Fibroblast of mammary gland (primary cell): Measurements from ENCODE around the gene BACE1.

Experiments used
- DNase-seq: peaks from one replicate; pipeline ENCODE4 v3.0.0-alpha.2; 2010; ENCODE audit warnings: low read depth
- H3K4me3 ChIP-seq: 2 replicates; pipeline ENCODE4 v1.5.1; 2011; ENCODE audit warnings: low read depth, mild to moderate bottlenecking, low read length, moderate library complexity; ENCODE audit not compliant: control insufficient read depth
- TF ChIP-seq, protein P1 (sequence below): conservative IDR thresholded peaks from 2 replicates; pipeline ENCODE4 v1.5.1; 2011; ENCODE audit warnings: low read depth, low read length, inconsistent platforms; ENCODE audit not compliant: control insufficient read depth, insufficient read depth

The BACE1 gene

GRCh38 chr11:117316197-117316961, at the start of gene BACE1:
TSS of gene BACE1 (minus strand) at chr11:117316256. CDS start at chr11:117315795, 461 bp downstream.
- peak; percentile 82 for DNase-seq
- TF ChIP-seq, protein P1, sequence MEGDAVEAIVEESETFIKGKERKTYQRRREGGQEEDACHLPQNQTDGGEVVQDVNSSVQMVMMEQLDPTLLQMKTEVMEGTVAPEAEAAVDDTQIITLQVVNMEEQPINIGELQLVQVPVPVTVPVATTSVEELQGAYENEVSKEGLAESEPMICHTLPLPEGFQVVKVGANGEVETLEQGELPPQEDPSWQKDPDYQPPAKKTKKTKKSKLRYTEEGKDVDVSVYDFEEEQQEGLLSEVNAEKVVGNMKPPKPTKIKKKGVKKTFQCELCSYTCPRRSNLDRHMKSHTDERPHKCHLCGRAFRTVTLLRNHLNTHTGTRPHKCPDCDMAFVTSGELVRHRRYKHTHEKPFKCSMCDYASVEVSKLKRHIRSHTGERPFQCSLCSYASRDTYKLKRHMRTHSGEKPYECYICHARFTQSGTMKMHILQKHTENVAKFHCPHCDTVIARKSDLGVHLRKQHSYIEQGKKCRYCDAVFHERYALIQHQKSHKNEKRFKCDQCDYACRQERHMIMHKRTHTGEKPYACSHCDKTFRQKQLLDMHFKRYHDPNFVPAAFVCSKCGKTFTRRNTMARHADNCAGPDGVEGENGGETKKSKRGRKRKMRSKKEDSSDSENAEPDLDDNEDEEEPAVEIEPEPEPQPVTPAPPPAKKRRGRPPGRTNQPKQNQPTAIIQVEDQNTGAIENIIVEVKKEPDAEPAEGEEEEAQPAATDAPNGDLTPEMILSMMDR, result peak; percentile 46
- peak within 1 kb of the TSS; percentile 71 for H3K4me3 ChIP-seq

DNA sequence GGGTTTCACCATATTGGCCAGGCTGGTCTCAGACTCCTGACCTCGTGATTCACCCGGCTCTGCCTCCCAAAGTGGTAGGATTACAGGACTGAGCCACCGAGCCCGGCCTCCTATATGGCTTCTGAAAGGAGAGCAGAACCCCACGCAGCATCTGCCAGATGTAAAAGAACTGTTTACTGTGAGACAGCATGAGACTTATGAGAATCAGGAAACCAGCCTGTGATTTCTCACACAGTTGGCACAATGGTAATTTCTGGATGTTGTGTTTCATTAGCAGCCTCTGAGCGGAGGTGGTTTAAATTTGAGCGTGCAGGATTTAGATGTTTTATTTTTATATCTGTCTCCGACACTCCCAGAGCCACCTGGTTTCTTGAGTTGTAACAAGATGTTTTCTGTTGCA, 45.4 kb upstream of the BACE1 start:
- TF ChIP-seq, protein P1, result no peak
- no peak for DNase-seq
- no peak overlapping the region for H3K4me3 ChIP-seq

- DNase-seq, result no peak
- H3K4me3 ChIP-seq, result no peak overlapping the region
- TF ChIP-seq, protein P1, result no peak
Measured at GRCh38 chr11:117356126-117356890, 40.3 kb upstream of the BACE1 start.

DNA sequence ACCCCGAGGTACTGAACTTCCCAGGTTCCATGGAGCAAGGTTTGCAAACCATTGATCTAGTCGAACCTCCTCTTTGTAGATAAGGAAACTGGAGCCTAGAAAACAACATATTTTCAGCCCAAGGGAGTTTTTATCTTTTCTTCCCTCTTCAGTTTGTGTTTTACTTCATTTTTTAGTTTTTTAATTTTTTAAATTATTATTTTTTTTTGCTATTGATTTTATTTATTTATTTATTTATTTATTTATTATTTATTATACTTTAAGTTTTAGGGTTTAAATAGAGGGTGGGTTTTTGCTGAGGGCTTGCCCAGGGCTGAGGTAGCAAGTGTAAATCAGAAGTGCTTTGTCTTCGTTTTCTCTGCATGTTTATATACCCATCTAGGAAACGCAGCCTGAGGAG, 38.5 kb upstream of the BACE1 start:
- DNase-seq, result no peak
- no peak overlapping the region for H3K4me3 ChIP-seq
- TF ChIP-seq, protein P1, result no peak

- peak; percentile 59 for DNase-seq
- TF ChIP-seq, protein P1, result no peak
- no peak overlapping the region for H3K4me3 ChIP-seq
Measured at GRCh38 chr11:117345039-117345438, 29.0 kb upstream of the BACE1 start.

- TF ChIP-seq, protein P1, result no peak
- no peak overlapping the region for H3K4me3 ChIP-seq
- no peak for DNase-seq
Measured at GRCh38 chr11:117337076-117337475, 21.0 kb upstream of the BACE1 start.
